Transverse colon (tissue), 4 donors: ENCODE data around the gene SHISAL1. TPM values are rescaled to one million over a fixed set of nuclear protein-coding genes. Genes with fewer than 3 reads are reported as not detected.

Source experiments
- DNase-seq: peaks from one replicate; pipeline ENCODE4 v3.0.0-alpha.2; 2019
- H3K27ac ChIP-seq, 4 donors: fragments of 200-600 bp; sonication (generic); 2 replicates each; pipeline ENCODE4 v1.5.1; 2016 to 2018; ENCODE audit warnings: inconsistent platforms in 4 of 4
- H3K27me3 ChIP-seq: fragments of 200-600 bp; sonication (generic); 2 replicates; pipeline ENCODE4 v1.5.1; 2017; ENCODE audit warnings: inconsistent platforms
- H3K36me3 ChIP-seq, 4 donors: fragments of 200-600 bp; sonication (generic); 2 replicates each; pipeline ENCODE4 v1.5.1; 2017 to 2019; ENCODE audit warnings: inconsistent platforms in 4 of 4
- H3K4me1 ChIP-seq, 4 donors: fragments of 200-600 bp; sonication (generic); 2 replicates each; pipeline ENCODE4 v1.5.1; 2017 to 2020; ENCODE audit warnings: inconsistent platforms in 4 of 4
- H3K4me3 ChIP-seq, 4 donors: fragments of 200-600 bp; sonication (generic); 1 replicate in 1 of 4; 2 replicates in 3 of 4; pipeline versions ENCODE4 v1.5.1 to v1.6.1; 2017 to 2019; ENCODE audit warnings: inconsistent platforms in 4 of 4
- H3K9me3 ChIP-seq, 2 donors: fragments of 200-600 bp; sonication (generic); 2 replicates each; pipeline ENCODE4 v1.5.1; 2017 to 2019; ENCODE audit warnings: inconsistent platforms in 2 of 2
- EP300 ChIP-seq: sonication (generic); formaldehyde crosslinking; IDR thresholded peaks from one replicate; pipeline ENCODE4 v1.6.1; 2017; ENCODE audit warnings: antibody characterized with exemption, low read depth
- POLR2A ChIP-seq: fragments of 450-650 bp; IDR thresholded peaks from one replicate; pipeline ENCODE4 v1.6.1; 2016; ENCODE audit warnings: antibody characterized with exemption, mild to moderate bottlenecking, moderate library complexity
- POLR2AphosphoS5 ChIP-seq, 3 donors: sonication (generic); formaldehyde crosslinking; IDR thresholded peaks; one replicate each; pipeline ENCODE4 v1.6.1; 2016; ENCODE audit warnings: antibody characterized with exemption in 3 of 3
- WGBS, 2 donors: methylation state at CpG; one replicate each; pipeline ENCODE4 v1.1.5; 2018; ENCODE audit warnings: low coverage in 1 of 2; 5-methylcytosine and 5-hydroxymethylcytosine counted together
- in situ Hi-C, 4 donors: fragments of 200-750 bp; cut with MboI; loops; one replicate each; pipeline versions ENCODE4 v1.15.0 to v1.15.1; 2017; ENCODE audit warnings: low sequenced_read_pairs in 3 of 4, low pct_ligation_motif_present in 1 of 4, low pct_unique_long_range_greater_than_20kb in 1 of 4
- intact Hi-C: fragments of 100-400 bp; cut with DNase I; formaldehyde crosslinking; loops from one replicate; pipeline ENCODE4 v1.15.1; 2023; ENCODE audit warnings: low total_unique reads
- total RNA-seq, 4 donors: library from RNA; depleted of rRNA; stranded (reverse); fragments of >200 nt; gene quantifications; one replicate each; pipeline ENCODE4 v1.1.0, GENCODE V29; 2016
- TF ChIP-seq, protein P1 (sequence below), 5 experiments: fragments of 200-600 bp in 3 of 5; fragments of 450-650 bp in 2 of 5; sonication (generic) in 3 of 5; IDR thresholded peaks; 1 replicate in 2 of 5; 2 replicates in 3 of 5; pipeline ENCODE4 v1.5.1; 2016 to 2017; ENCODE audit warnings: antibody characterized with exemption in 5 of 5, inconsistent platforms in 3 of 5, mild to moderate bottlenecking in 2 of 5, moderate library complexity in 1 of 5

Gene SHISAL1
- total RNA-seq, 4 donors from 2014 or later = 1.9 to 4.6 (median 3.2) TPM

DNA sequence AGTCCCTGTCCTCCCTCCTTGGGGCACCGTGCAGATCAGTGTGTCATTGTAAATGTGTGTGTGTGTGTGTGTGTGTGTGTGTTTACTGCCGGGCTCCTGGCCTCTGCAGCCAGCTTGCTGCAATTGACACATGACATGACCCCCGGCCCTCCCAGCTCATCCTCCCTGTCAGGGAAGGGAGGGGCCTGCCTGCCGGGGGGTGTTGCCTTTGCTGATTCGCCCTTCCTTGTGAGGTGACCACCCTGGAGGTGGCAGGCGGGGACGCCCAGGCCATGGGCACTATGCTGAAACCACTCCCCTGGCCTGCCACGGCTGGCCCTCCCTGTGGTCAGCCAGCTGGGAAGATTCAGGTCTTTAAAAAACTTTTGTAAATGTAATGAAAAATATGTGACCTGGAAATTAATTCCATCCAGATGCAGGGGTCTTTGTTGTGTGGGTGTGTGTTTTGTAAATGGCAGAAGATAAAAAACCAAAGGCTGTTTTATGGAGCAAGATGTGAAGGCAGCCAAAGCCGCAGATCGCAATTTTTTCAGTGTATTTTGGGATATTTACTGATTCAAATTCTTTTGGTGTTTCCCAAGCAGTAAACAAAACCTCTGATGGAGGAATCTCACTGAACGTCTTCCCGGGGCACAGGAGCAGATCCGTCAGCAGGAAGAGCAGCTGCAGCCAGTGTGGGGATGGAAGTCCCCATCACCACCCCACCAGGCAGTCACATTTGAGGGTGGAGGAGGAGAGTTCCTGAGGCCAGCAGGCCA is 23.2 kb downstream of the SHISAL1 start:
- Histone ChIP-seq H3K4me1 (peaks cover 0 to 4% (median 0%) of the 10 kb centered on the region in 4 donors), H3K9me3 (no peaks in the 10 kb centered on the region), H3K4me3 (no peak overlapping the region), H3K27me3 (no peaks in the 10 kb centered on the region), H3K27ac (peak overlapping the region; percentile 20 to 33 (median 32)), H3K36me3 (no peaks in the 10 kb centered on the region)
- TF ChIP-seq EP300 (no peak), POLR2AphosphoS5 (IDR thresholded peaks at IDR 0.05) (no peak), POLR2A (no peak)
- TF ChIP-seq, protein P1, sequence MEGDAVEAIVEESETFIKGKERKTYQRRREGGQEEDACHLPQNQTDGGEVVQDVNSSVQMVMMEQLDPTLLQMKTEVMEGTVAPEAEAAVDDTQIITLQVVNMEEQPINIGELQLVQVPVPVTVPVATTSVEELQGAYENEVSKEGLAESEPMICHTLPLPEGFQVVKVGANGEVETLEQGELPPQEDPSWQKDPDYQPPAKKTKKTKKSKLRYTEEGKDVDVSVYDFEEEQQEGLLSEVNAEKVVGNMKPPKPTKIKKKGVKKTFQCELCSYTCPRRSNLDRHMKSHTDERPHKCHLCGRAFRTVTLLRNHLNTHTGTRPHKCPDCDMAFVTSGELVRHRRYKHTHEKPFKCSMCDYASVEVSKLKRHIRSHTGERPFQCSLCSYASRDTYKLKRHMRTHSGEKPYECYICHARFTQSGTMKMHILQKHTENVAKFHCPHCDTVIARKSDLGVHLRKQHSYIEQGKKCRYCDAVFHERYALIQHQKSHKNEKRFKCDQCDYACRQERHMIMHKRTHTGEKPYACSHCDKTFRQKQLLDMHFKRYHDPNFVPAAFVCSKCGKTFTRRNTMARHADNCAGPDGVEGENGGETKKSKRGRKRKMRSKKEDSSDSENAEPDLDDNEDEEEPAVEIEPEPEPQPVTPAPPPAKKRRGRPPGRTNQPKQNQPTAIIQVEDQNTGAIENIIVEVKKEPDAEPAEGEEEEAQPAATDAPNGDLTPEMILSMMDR (IDR thresholded peaks at IDR 0.05) = no peak
- intact Hi-C loops = no loop called here
- no peak for DNase-seq
- WGBS, 2 donors = 17 to 54% methylated on average over 3 to 13 of the region's 13 CpGs
- in situ Hi-C loops = no loop called here

DNA sequence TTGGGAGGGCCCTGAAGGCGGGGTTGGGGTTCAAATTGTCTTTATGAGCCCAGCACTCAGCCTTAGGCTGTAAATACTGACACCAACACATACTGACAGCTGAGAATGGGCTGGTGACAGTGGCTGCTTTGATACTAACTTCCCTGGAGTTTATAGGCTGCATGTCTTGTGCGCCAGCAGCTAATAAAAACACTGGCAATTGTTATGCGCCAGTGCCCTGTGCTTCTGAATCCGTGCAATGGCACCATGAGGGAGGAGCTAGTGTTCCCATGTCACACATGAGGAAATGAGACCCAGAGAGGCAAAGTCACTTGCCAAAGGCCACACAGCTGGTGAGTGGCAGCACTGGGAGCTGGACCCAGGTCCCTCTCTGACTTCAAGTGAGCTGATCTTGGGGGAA is 23.8 kb downstream of the SHISAL1 start:
- H3K27ac ChIP-seq = peak overlapping the region in 2 of 4 donors; percentile 22 to 32
- no peaks in the 10 kb centered on the region for H3K36me3 ChIP-seq
- 50% methylated on average over 4 of the region's 4 CpGs; no CpG with 5 or more reads in 1 of the 2 donors for WGBS, 2 donors
- intact Hi-C loops = no loop called here
- H3K4me3 ChIP-seq = no peak overlapping the region
- in situ Hi-C loops = no loop called here
- no peak for DNase-seq
- no peak for TF ChIP-seq POLR2A
- no peak for TF ChIP-seq POLR2AphosphoS5 (IDR thresholded peaks at IDR 0.05)
- no peaks in the 10 kb centered on the region for H3K9me3 ChIP-seq
- no peaks in the 10 kb centered on the region for H3K27me3 ChIP-seq
- H3K4me1 ChIP-seq = peaks cover 0 to 4% (median 0%) of the 10 kb centered on the region in 4 donors

DNA sequence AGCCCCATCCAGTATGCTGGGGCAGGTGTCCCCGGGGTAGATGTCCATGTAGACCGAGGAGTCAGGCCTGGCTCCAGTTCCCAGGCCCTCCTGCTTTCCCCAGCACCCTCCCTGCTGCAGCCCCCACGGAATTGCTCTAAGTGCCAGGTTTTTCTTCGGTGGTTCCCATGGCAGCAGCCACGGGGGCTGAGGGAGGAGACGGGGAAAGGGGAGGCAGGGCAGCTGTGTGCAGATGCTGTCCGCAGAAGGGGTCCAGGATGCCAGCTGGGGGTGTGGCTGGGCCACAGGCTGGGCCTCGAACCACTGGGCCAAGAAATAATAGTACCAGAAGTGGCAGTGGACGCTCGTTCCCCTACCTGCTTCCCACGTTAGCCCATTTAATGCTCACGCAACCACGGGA is 25.0 kb downstream of the SHISAL1 start:
- no peaks in the 10 kb centered on the region for H3K9me3 ChIP-seq
- peaks cover 0 to 4% (median 0%) of the 10 kb centered on the region in 4 donors for H3K4me1 ChIP-seq
- in situ Hi-C loops = no loop called here
- no peak for DNase-seq
- no peaks in the 10 kb centered on the region for H3K36me3 ChIP-seq
- peak overlapping the region in 1 of 4 donors; percentile 14 for H3K27ac ChIP-seq
- WGBS, 2 donors = 52% methylated on average over 13 of the region's 13 CpGs; no CpG with 5 or more reads in 1 of the 2 donors
- TF ChIP-seq EP300 (no peak), POLR2A (no peak), POLR2AphosphoS5 (IDR thresholded peaks at IDR 0.05) (no peak)
- TF ChIP-seq, protein P1 (IDR thresholded peaks at IDR 0.05) = no peak
- H3K4me3 ChIP-seq = no peak overlapping the region
- H3K27me3 ChIP-seq = no peaks in the 10 kb centered on the region
- intact Hi-C loops = no loop called here

DNA sequence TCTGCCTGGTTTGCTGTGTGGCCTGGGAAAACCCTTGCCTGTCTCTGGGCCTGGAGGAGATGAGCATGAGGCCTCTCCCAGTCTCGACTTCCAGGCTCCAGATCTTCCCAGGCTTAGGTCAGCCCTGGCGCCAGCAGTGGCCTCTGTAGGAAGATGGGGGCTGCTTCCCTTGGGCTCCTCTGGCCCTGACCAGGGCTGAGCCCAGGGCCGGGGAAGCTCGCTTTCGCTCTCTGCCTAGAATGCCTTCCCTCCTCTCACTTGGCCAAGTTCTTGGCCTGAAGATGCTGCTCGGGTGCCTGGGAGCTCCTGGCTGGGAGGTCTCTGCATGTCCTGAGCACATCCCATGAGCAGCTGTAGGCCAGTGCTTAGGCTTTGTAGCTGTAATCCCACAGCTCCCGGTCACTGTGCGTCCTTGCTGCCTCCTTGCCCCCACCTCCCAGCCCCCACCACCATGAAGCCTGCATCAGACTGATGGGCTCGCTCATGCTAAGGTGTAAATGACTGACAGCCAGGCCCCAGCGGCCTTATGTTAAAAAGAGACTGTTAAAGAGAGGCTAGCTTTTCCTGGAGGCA is 25.5 kb downstream of the SHISAL1 start:
- in situ Hi-C loops = no loop called here
- intact Hi-C loops = no loop called here
- Histone ChIP-seq H3K4me1 (peaks cover 0 to 4% (median 0%) of the 10 kb centered on the region in 4 donors), H3K27ac (peak overlapping the region in 2 of 4 donors; percentile 5 to 29), H3K4me3 (no peak overlapping the region), H3K27me3 (no peaks in the 10 kb centered on the region), H3K9me3 (no peaks in the 10 kb centered on the region), H3K36me3 (no peaks in the 10 kb centered on the region)
- TF ChIP-seq, protein P1 (IDR thresholded peaks at IDR 0.05) = no peak
- WGBS, 2 donors = 63% methylated on average over 9 of the region's 10 CpGs; no CpG with 5 or more reads in 1 of the 2 donors
- DNase-seq = no peak
